Fibroblast of mammary gland (primary cell): Measurements from ENCODE around the gene NKAPD1.
A peak's percentile ranks its signal among the peaks of the same experiment; 100 is the strongest.
"Not testable (repeated sequence)": the region's sequence is repeated elsewhere in the genome, so short reads cannot be mapped to it uniquely, and the experiment has no call there.

Experiments
- DNase-seq: peaks from one replicate; pipeline ENCODE4 v3.0.0-alpha.2; 2010; ENCODE audit warnings: low read depth
- H3K4me3 ChIP-seq: 2 replicates; pipeline ENCODE4 v1.5.1; 2011; ENCODE audit warnings: low read depth, mild to moderate bottlenecking, low read length, moderate library complexity; ENCODE audit not compliant: control insufficient read depth
- CTCF ChIP-seq: conservative IDR thresholded peaks from 2 replicates; pipeline ENCODE4 v1.5.1; 2011; ENCODE audit warnings: low read depth, low read length, inconsistent platforms; ENCODE audit not compliant: control insufficient read depth, insufficient read depth

NKAPD1 gene

GRCh38 chr11:112087212-112087611 lies 13.1 kb downstream of the NKAPD1 start:
- peak overlapping the region; percentile 98 for H3K4me3 ChIP-seq
- no peak for TF ChIP-seq CTCF
- no peak for DNase-seq

GRCh38 chr11:112095302-112095701 lies 21.2 kb downstream of the NKAPD1 start:
- not testable (repeated sequence) for DNase-seq, H3K4me3 ChIP-seq

- DNase-seq = no peak
- TF ChIP-seq CTCF = no peak
- no peak overlapping the region for H3K4me3 ChIP-seq
These were observed 22.1 kb downstream of the NKAPD1 start for GRCh38 chr11:112096194-112096593.

GRCh38 chr11:112097734-112098528 lies 23.8 kb downstream of the NKAPD1 start:
- no peak for TF ChIP-seq CTCF
- no peak for DNase-seq
- no peak overlapping the region for H3K4me3 ChIP-seq

GRCh38 chr11:112100462-112100861 lies 26.4 kb downstream of the NKAPD1 start:
- H3K4me3 ChIP-seq = no peak overlapping the region
- no peak for DNase-seq
- no peak for TF ChIP-seq CTCF

GRCh38 chr11:112103446-112103845 lies 29.3 kb downstream of the NKAPD1 start:
- no peak for TF ChIP-seq CTCF
- no peak overlapping the region for H3K4me3 ChIP-seq
- DNase-seq = no peak

- no peak for DNase-seq
- H3K4me3 ChIP-seq = no peak overlapping the region
- TF ChIP-seq CTCF = no peak
These were observed 32.0 kb downstream of the NKAPD1 start for GRCh38 chr11:112106070-112106469.
